GM12892 (cell line): ENCODE measurements around the gene ATP6V1A. TPM values are rescaled to one million over a fixed set of nuclear protein-coding genes. Genes with fewer than 3 reads are reported as not detected.

Source experiments
- DNase-seq: peaks from one replicate; pipeline ENCODE4 v3.0.0; 2011; ENCODE audit not compliant: insufficient read length
- FAIRE-seq: peaks from 2 replicates; lab custom pipeline; 2011; peaks lifted over from hg19 to GRCh38; lab: Jason Lieb, UNC
- POLR2A ChIP-seq: IDR thresholded peaks from 2 replicates; pipeline ENCODE4 v1.6.1; 2011; ENCODE audit warnings: low read depth, low read length, control low read depth
- POLR2AphosphoS5 ChIP-seq: IDR thresholded peaks from 2 replicates; pipeline ENCODE4 v1.6.1; 2011; ENCODE audit warnings: low read depth, low read length, control low read depth
- TAF1 ChIP-seq: IDR thresholded peaks from 2 replicates; pipeline ENCODE4 v1.6.1; 2011; ENCODE audit warnings: low read depth, mild to moderate bottlenecking, control low read depth, low read length, borderline replicate concordance
- polyA plus RNA-seq: library from polyadenylated mRNA; unstranded; fragments of >200 nt; gene quantifications from one replicate; pipeline ENCODE4 v1.2.1, GENCODE V29; 2012; ENCODE audit warnings: missing spikeins, inconsistent platforms; ENCODE audit not compliant: missing spikeins

Gene ATP6V1A
- 28.8 TPM for polyA plus RNA-seq

- TF ChIP-seq TAF1, result peak; percentile 72; the same call in 1 of the 2 replicates
- TF ChIP-seq POLR2AphosphoS5, result 0 out of 2 replicates have a peak, but pooled peaks have one; percentile 36
- peak; percentile 66; the same call in 1 of the 2 replicates for TF ChIP-seq POLR2A
- FAIRE-seq, result no peak
- DNase-seq, result peak; percentile 61
Observed at GRCh38 chr3:113746548-113747282, at the start of gene ATP6V1A. Gene ATP6V1A, plus strand, starts transcription at chr3:113747035. Its CDS starts 31,719 bp downstream, at chr3:113778754.

- no peak for DNase-seq
- FAIRE-seq, result no peak
- TF ChIP-seq TAF1 (no peak), POLR2AphosphoS5 (no peak), POLR2A (no peak)
Observed at GRCh38 chr3:113697500-113698090, 49.2 kb upstream of the ATP6V1A start.

- TF ChIP-seq POLR2AphosphoS5, result no peak
- TF ChIP-seq POLR2A, result no peak
- no peak for TF ChIP-seq TAF1
- DNase-seq (no peak), FAIRE-seq (no peak)
Observed at GRCh38 chr3:113698213-113698742, 48.6 kb upstream of the ATP6V1A start.

GRCh38 chr3:113698956-113699355, 47.9 kb upstream of the ATP6V1A start:
- FAIRE-seq, result no peak
- no peak for DNase-seq
- TF ChIP-seq POLR2A, result no peak
- TF ChIP-seq TAF1, result no peak

GRCh38 chr3:113707835-113708234, 39.0 kb upstream of the ATP6V1A start:
- DNase-seq (no peak), FAIRE-seq (no peak)
- TF ChIP-seq TAF1, result no peak

- DNase-seq, result no peak
- no peak for FAIRE-seq
- TF ChIP-seq TAF1 (no peak), POLR2AphosphoS5 (no peak), POLR2A (no peak)
Observed at GRCh38 chr3:113712129-113712528, 34.7 kb upstream of the ATP6V1A start.

- no peak for TF ChIP-seq POLR2A
- TF ChIP-seq POLR2AphosphoS5, result no peak
- TF ChIP-seq TAF1, result no peak
- DNase-seq, result no peak
- FAIRE-seq, result no peak
Observed at GRCh38 chr3:113714702-113715101, 32.1 kb upstream of the ATP6V1A start.

GRCh38 chr3:113717308-113717707, 29.5 kb upstream of the ATP6V1A start:
- TF ChIP-seq POLR2AphosphoS5 (no peak), TAF1 (no peak), POLR2A (no peak)
- DNase-seq (no peak), FAIRE-seq (no peak)

GRCh38 chr3:113717818-113718217, 29.0 kb upstream of the ATP6V1A start:
- TF ChIP-seq POLR2A, result 0 out of 2 replicates have a peak, but pooled peaks have one; percentile 17
- TF ChIP-seq POLR2AphosphoS5, result no peak
- TF ChIP-seq TAF1, result no peak
- DNase-seq, result no peak
- no peak for FAIRE-seq

- TF ChIP-seq POLR2A (no peak), TAF1 (no peak), POLR2AphosphoS5 (no peak)
- FAIRE-seq (no peak), DNase-seq (no peak)
Observed at GRCh38 chr3:113719294-113719693, 27.5 kb upstream of the ATP6V1A start.

- DNase-seq (no peak), FAIRE-seq (no peak)
- TF ChIP-seq POLR2A, result no peak
- TF ChIP-seq TAF1, result no peak
- no peak for TF ChIP-seq POLR2AphosphoS5
Observed at GRCh38 chr3:113719758-113720157, 27.1 kb upstream of the ATP6V1A start.
